Sigmoid colon (tissue), 7 donors: ENCODE measurements around the gene PPP2R5A. TPM values are rescaled to one million over a fixed set of nuclear protein-coding genes. Genes with fewer than 3 reads are reported as not detected.

Experiments
- DNase-seq: peaks from one replicate; pipeline ENCODE4 v3.0.0-alpha.2; 2019
- H3K27ac ChIP-seq, 4 donors: fragments of 200-600 bp; sonication (generic); one replicate each; pipeline ENCODE4 v1.5.1; 2016 to 2019; ENCODE audit warnings: mild to moderate bottlenecking in 1 of 4
- H3K27me3 ChIP-seq, 3 donors: fragments of 200-600 bp; sonication (generic); one replicate each; pipeline ENCODE4 v1.5.1; 2019; ENCODE audit warnings: mild to moderate bottlenecking in 1 of 3
- H3K36me3 ChIP-seq, 4 donors: fragments of 200-600 bp; sonication (generic); one replicate each; pipeline ENCODE4 v1.5.1; 2016 to 2019
- H3K4me1 ChIP-seq, 4 donors: fragments of 200-600 bp; sonication (generic); one replicate each; pipeline ENCODE4 v1.5.1; 2017 to 2019
- H3K4me3 ChIP-seq, 4 donors: fragments of 200-600 bp; sonication (generic); one replicate each; pipeline ENCODE4 v1.5.1; 2017 to 2019; ENCODE audit warnings: mild to moderate bottlenecking in 2 of 4, moderate library complexity in 1 of 4
- H3K9me3 ChIP-seq, 4 donors: fragments of 200-600 bp in 3 of 4; sonication (generic) in 3 of 4; one replicate each; pipeline versions ENCODE4 v1.5.1 to v1.6.1; 2013 to 2019
- CTCF ChIP-seq, 4 experiments: fragments of 450-650 bp in 3 of 4; fragments of 200-600 bp in 1 of 4; IDR thresholded peaks; one replicate each; pipeline ENCODE4 v1.5.1; 2016 to 2019; ENCODE audit warnings: antibody characterized with exemption in 4 of 4, mild to moderate bottlenecking in 3 of 4, moderate library complexity in 2 of 4
- EP300 ChIP-seq, 4 donors: sonication (generic); formaldehyde crosslinking; IDR thresholded peaks; one replicate each; pipeline ENCODE4 v1.6.1; 2017; ENCODE audit warnings: antibody characterized with exemption in 4 of 4
- POLR2A ChIP-seq, 2 donors: fragments of 450-650 bp; IDR thresholded peaks; one replicate each; pipeline ENCODE4 v1.6.1; 2016; ENCODE audit warnings: antibody characterized with exemption in 2 of 2, mild to moderate bottlenecking in 2 of 2, moderate library complexity in 2 of 2
- POLR2AphosphoS5 ChIP-seq, 4 donors: sonication (generic); formaldehyde crosslinking; IDR thresholded peaks; one replicate each; pipeline ENCODE4 v1.6.1; 2017; ENCODE audit warnings: antibody characterized with exemption in 4 of 4
- WGBS, 2 donors: extraction: QIAGEN DNeasy Blood & Tissue Kit; methylation state at CpG; one replicate each; pipeline ENCODE4 v1.1.7; 2013; 5-methylcytosine and 5-hydroxymethylcytosine counted together
- intact Hi-C: fragments of 100-400 bp; cut with DNase I; formaldehyde crosslinking; loops from one replicate; pipeline ENCODE4 v1.15.1; 2023
- polyA plus RNA-seq, 3 donors: library from polyadenylated mRNA; stranded (reverse); fragments of 200-250 nt; gene quantifications; one replicate each; pipeline ENCODE4 v1.2.3, GENCODE V29; 2013
- total RNA-seq, 4 donors: library from RNA; depleted of rRNA; stranded (reverse); fragments of >200 nt; gene quantifications; one replicate each; pipeline ENCODE4 v1.1.0, GENCODE V29; 2016
- donor health status: healthy with polysubstance abuse.
- donor health status: Bipolar disorder and iron deficiency.
- donor health status: healthy.

The PPP2R5A gene
- total and polyA plus RNA-seq, 7 donors, result 25.9 to 62.7 (median 46.2) TPM

DNA sequence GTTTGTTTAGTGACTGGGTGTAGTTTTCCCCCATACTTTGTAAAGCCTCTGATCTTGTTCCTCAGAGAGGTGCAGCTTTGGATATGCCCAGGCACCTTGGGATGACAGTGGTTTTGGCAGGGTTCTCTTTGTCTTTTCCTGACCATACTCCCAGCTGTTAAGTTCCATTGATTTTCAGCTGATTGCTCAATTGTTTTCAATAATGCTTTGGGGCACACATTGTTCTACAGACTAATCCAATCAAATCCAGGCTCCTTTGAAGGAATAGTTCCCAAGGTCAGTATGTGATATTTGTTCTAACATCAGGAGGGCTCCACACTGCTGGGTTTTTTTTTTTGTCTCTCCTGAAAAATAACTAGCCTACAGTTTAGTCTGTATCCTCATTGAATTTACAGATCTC lies 24.8 kb downstream of the PPP2R5A start:
- TF ChIP-seq EP300 (IDR thresholded peaks at IDR 0.05) (no peak), POLR2AphosphoS5 (IDR thresholded peaks at IDR 0.05) (no peak), POLR2A (IDR thresholded peaks at IDR 0.05) (no peak), CTCF (IDR thresholded peaks at IDR 0.05) (no peak)
- no peak overlapping the region for H3K27ac ChIP-seq
- DNase-seq, result no peak
- no peaks in the 10 kb centered on the region for H3K9me3 ChIP-seq
- H3K4me1 ChIP-seq, result peaks cover 0 to 26% (median 0%) of the 10 kb centered on the region in 4 donors
- no peaks in the 10 kb centered on the region for H3K27me3 ChIP-seq
- H3K4me3 ChIP-seq, result no peak overlapping the region
- peaks cover 0 to 11% (median 0%) of the 10 kb centered on the region in 4 donors for H3K36me3 ChIP-seq
- intact Hi-C loops, result no loop called here

GRCh38 chr1:212310383-212310782 lies 25.2 kb downstream of the PPP2R5A start:
- intact Hi-C loops, result no loop called here
- no peak for DNase-seq
- Histone ChIP-seq H3K4me1 (peaks cover 0 to 26% (median 0%) of the 10 kb centered on the region in 4 donors), H3K36me3 (peaks cover 0 to 11% (median 0%) of the 10 kb centered on the region in 4 donors), H3K27ac (no peak overlapping the region), H3K4me3 (no peak overlapping the region), H3K27me3 (no peaks in the 10 kb centered on the region), H3K9me3 (no peaks in the 10 kb centered on the region)
- 79 to 91% methylated on average over 3 of the region's 3 CpGs for WGBS, 2 donors
- TF ChIP-seq POLR2AphosphoS5 (IDR thresholded peaks at IDR 0.05) (no peak), CTCF (IDR thresholded peaks at IDR 0.05) (no peak), POLR2A (IDR thresholded peaks at IDR 0.05) (no peak), EP300 (IDR thresholded peaks at IDR 0.05) (no peak)

DNA sequence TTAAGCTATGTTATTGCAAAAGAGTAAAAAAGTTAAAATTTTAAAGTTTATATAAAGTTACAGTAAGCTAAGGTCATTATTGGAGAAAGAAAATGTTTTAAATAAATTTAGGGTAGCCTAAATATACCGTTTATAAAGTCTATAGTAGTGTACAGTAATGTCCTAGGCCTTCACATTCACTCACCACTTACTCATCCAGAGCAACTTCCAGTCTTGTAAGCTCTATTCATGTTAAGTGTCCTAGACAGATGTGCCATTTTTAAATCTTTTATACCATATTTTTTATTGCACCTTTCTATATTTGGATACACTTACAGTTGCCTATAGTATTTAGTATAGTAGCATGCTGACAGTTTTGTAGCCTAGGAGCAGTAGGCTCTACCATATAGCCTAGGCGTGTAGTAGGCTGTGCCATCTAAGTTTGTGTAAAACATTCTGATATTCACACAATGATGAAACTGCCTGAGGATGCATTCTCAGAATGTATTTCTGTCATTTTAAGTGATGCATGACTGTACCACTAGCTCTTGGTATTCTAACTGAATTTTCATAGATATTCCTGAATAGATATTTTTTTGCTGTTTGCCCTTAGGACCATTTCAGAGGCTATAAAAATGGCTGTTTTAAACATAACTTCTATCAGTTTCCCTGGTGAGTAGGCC lies 26.8 kb downstream of the PPP2R5A start:
- Histone ChIP-seq H3K27me3 (no peaks in the 10 kb centered on the region), H3K4me3 (no peak overlapping the region), H3K9me3 (no peaks in the 10 kb centered on the region), H3K27ac (no peak overlapping the region), H3K4me1 (peaks cover 0 to 21% (median 0%) of the 10 kb centered on the region in 4 donors), H3K36me3 (peaks cover 0 to 11% (median 0%) of the 10 kb centered on the region in 4 donors)
- TF ChIP-seq POLR2AphosphoS5 (IDR thresholded peaks at IDR 0.05) (no peak), CTCF (IDR thresholded peaks at IDR 0.05) (no peak), EP300 (IDR thresholded peaks at IDR 0.05) (no peak), POLR2A (IDR thresholded peaks at IDR 0.05) (no peak)
- WGBS, 2 donors, result 91 to 93% methylated on average over 2 of the region's 2 CpGs
- no peak for DNase-seq
- intact Hi-C loops, result no loop called here

DNA sequence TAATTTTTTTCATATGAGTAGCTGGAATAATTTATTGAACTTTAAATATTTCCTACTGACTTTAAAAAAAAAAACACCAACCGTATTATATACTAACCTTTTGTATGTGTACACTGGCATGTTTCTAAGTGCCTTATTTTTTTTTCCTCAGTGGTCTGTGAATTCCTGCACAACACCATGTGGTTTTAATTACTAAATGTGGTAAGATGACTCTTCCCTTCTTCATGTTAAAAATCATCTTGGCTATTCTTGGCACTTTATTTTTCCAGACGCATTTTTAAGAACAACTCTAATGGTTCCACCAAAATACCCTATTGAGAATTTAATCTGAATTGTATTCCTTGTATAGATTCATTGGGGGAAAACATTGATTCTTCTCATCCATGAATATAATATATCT lies 28.4 kb downstream of the PPP2R5A start:
- DNase-seq, result no peak
- TF ChIP-seq CTCF (IDR thresholded peaks at IDR 0.05) (no peak), POLR2AphosphoS5 (IDR thresholded peaks at IDR 0.05) (no peak), EP300 (IDR thresholded peaks at IDR 0.05) (no peak), POLR2A (IDR thresholded peaks at IDR 0.05) (no peak)
- intact Hi-C loops, result no loop called here
- Histone ChIP-seq H3K9me3 (no peaks in the 10 kb centered on the region), H3K27me3 (no peaks in the 10 kb centered on the region), H3K4me3 (no peak overlapping the region), H3K27ac (no peak overlapping the region), H3K4me1 (peaks cover 0 to 21% (median 0%) of the 10 kb centered on the region in 4 donors), H3K36me3 (peaks cover 0 to 10% (median 0%) of the 10 kb centered on the region in 4 donors)
- 84 to 86% methylated on average over 2 of the region's 2 CpGs for whole genome bisulfite sequencing, 2 donors

- Histone ChIP-seq H3K27ac (no peak overlapping the region), H3K27me3 (no peaks in the 10 kb centered on the region), H3K4me1 (peaks cover 0 to 17% (median 0%) of the 10 kb centered on the region in 4 donors), H3K36me3 (no peaks in the 10 kb centered on the region), H3K4me3 (no peak overlapping the region), H3K9me3 (no peaks in the 10 kb centered on the region)
- WGBS, 2 donors, result 84 to 93% methylated on average over 2 of the region's 2 CpGs
- no peak for TF ChIP-seq EP300 (IDR thresholded peaks at IDR 0.05)
- no peak for TF ChIP-seq POLR2AphosphoS5 (IDR thresholded peaks at IDR 0.05)
- TF ChIP-seq CTCF (IDR thresholded peaks at IDR 0.05), result no peak
- TF ChIP-seq POLR2A (IDR thresholded peaks at IDR 0.05), result no peak
- intact Hi-C loops, result no loop called here
- no peak for DNase-seq
Measured at GRCh38 chr1:212315184-212315583, 30.0 kb downstream of the PPP2R5A start.
